Mucosa of stomach (tissue), 1 donor: ENCODE results near the gene APOBEC3H.

Experiments used
- H3K27me3 ChIP-seq: one replicate; pipeline ENCODE4 v1.7.0; 2013; ENCODE audit warnings: mild to moderate bottlenecking, low read length; ENCODE audit not compliant: control insufficient read depth, insufficient read depth
- H3K36me3 ChIP-seq: one replicate; pipeline ENCODE4 v1.7.0; 2013; ENCODE audit warnings: low read length; ENCODE audit not compliant: control insufficient read depth, insufficient read depth
- H3K4me1 ChIP-seq: one replicate; pipeline ENCODE4 v1.7.0; 2013; ENCODE audit warnings: mild to moderate bottlenecking, low read length; ENCODE audit not compliant: control insufficient read depth, insufficient read depth
- H3K4me3 ChIP-seq: one replicate; pipeline ENCODE4 v1.7.0; 2013; ENCODE audit warnings: low read length
- H3K9ac ChIP-seq: one replicate; pipeline ENCODE4 v1.7.0; 2013; ENCODE audit warnings: mild to moderate bottlenecking, low read length, moderate library complexity
- H3K9me3 ChIP-seq: one replicate; pipeline ENCODE4 v1.7.0; 2013; ENCODE audit warnings: mild to moderate bottlenecking, low read length, moderate library complexity; ENCODE audit not compliant: control insufficient read depth
- donor health status: Pancreatic carcinoma.

Gene APOBEC3H

GRCh38 chr22:39134366-39135091, 37.5 kb downstream of the APOBEC3H start:
- no peaks in the 10 kb centered on the region for H3K4me1 ChIP-seq
- H3K9ac ChIP-seq = no peak overlapping the region
- H3K27me3 ChIP-seq = no peaks in the 10 kb centered on the region
- no peak overlapping the region for H3K4me3 ChIP-seq
- H3K36me3 ChIP-seq = no peaks in the 10 kb centered on the region
- H3K9me3 ChIP-seq = no peaks in the 10 kb centered on the region

- no peak overlapping the region for H3K9ac ChIP-seq
- no peaks in the 10 kb centered on the region for H3K4me1 ChIP-seq
- H3K36me3 ChIP-seq = no peaks in the 10 kb centered on the region
- no peaks in the 10 kb centered on the region for H3K9me3 ChIP-seq
- H3K4me3 ChIP-seq = no peak overlapping the region
- no peaks in the 10 kb centered on the region for H3K27me3 ChIP-seq
Measured at GRCh38 chr22:39135092-39135896, 38.2 kb downstream of the APOBEC3H start.

- Histone ChIP-seq H3K9me3 (no peaks in the 10 kb centered on the region), H3K4me3 (no peak overlapping the region), H3K27me3 (no peaks in the 10 kb centered on the region), H3K4me1 (no peaks in the 10 kb centered on the region), H3K36me3 (no peaks in the 10 kb centered on the region), H3K9ac (no peak overlapping the region)
Measured at GRCh38 chr22:39136317-39136716, 39.3 kb downstream of the APOBEC3H start.

GRCh38 chr22:39138357-39138997, 41.4 kb downstream of the APOBEC3H start:
- Histone ChIP-seq H3K36me3 (no peaks in the 10 kb centered on the region), H3K9me3 (no peaks in the 10 kb centered on the region), H3K4me3 (no peak overlapping the region), H3K9ac (no peak overlapping the region), H3K27me3 (no peaks in the 10 kb centered on the region), H3K4me1 (no peaks in the 10 kb centered on the region)

GRCh38 chr22:39139933-39140332, 42.9 kb downstream of the APOBEC3H start:
- Histone ChIP-seq H3K9me3 (no peaks in the 10 kb centered on the region), H3K36me3 (no peaks in the 10 kb centered on the region), H3K9ac (no peak overlapping the region), H3K27me3 (no peaks in the 10 kb centered on the region), H3K4me3 (no peak overlapping the region), H3K4me1 (peaks cover 13% of the 10 kb centered on the region)

- Histone ChIP-seq H3K4me1 (peaks cover 29% of the 10 kb centered on the region), H3K9me3 (no peaks in the 10 kb centered on the region), H3K9ac (no peak overlapping the region)
Measured at GRCh38 chr22:39142088-39142680, 45.1 kb downstream of the APOBEC3H start.

GRCh38 chr22:39144101-39144767, 47.2 kb downstream of the APOBEC3H start:
- Histone ChIP-seq H3K9ac (peak overlapping the region; percentile 78), H3K4me3 (peak overlapping the region; percentile 85), H3K9me3 (no peaks in the 10 kb centered on the region)

More at GRCh38 chr22:39142088-39142680, 45.1 kb downstream of the APOBEC3H start:
- Histone ChIP-seq H3K36me3 (no peaks in the 10 kb centered on the region), H3K4me3 (no peak overlapping the region), H3K27me3 (no peaks in the 10 kb centered on the region)

GRCh38 chr22:39146256-39147101, 49.4 kb downstream of the APOBEC3H start:
- no peaks in the 10 kb centered on the region for H3K27me3 ChIP-seq
- H3K9ac ChIP-seq = peak overlapping the region; percentile 32
- H3K4me3 ChIP-seq = no peak overlapping the region
- H3K4me1 ChIP-seq = peaks cover 68% of the 10 kb centered on the region
- H3K36me3 ChIP-seq = no peaks in the 10 kb centered on the region
- no peaks in the 10 kb centered on the region for H3K9me3 ChIP-seq

More at GRCh38 chr22:39144101-39144767, 47.2 kb downstream of the APOBEC3H start:
- Histone ChIP-seq H3K4me1 (peaks cover 49% of the 10 kb centered on the region), H3K27me3 (no peaks in the 10 kb centered on the region), H3K36me3 (no peaks in the 10 kb centered on the region)

GRCh38 chr22:39147335-39148025, 50.4 kb downstream of the APOBEC3H start:
- Histone ChIP-seq H3K4me1 (peaks cover 74% of the 10 kb centered on the region), H3K4me3 (no peak overlapping the region), H3K27me3 (no peaks in the 10 kb centered on the region), H3K9me3 (no peaks in the 10 kb centered on the region), H3K9ac (peak overlapping the region; percentile 1), H3K36me3 (no peaks in the 10 kb centered on the region)

- Histone ChIP-seq H3K9me3 (no peaks in the 10 kb centered on the region), H3K9ac (peak overlapping the region; percentile 1), H3K36me3 (no peaks in the 10 kb centered on the region), H3K4me3 (no peak overlapping the region), H3K4me1 (peaks cover 78% of the 10 kb centered on the region), H3K27me3 (peaks cover 3% of the 10 kb centered on the region)
Measured at GRCh38 chr22:39148026-39148726, 51.1 kb downstream of the APOBEC3H start.
